Superior temporal gyrus (tissue), 1 donor: ENCODE measurements around the gene PCDHGB2.
A peak's percentile ranks its signal among the peaks of the same experiment; 100 is the strongest.
"Not testable (repeated sequence)": the region's sequence is repeated elsewhere in the genome, so short reads cannot be mapped to it uniquely, and the experiment has no call there.

Source experiments
- DNase-seq: peaks from one replicate; pipeline ENCODE4 v3.0.0-alpha.2; 2016; ENCODE audit errors: extremely low spot score

The PCDHGB2 gene

DNA sequence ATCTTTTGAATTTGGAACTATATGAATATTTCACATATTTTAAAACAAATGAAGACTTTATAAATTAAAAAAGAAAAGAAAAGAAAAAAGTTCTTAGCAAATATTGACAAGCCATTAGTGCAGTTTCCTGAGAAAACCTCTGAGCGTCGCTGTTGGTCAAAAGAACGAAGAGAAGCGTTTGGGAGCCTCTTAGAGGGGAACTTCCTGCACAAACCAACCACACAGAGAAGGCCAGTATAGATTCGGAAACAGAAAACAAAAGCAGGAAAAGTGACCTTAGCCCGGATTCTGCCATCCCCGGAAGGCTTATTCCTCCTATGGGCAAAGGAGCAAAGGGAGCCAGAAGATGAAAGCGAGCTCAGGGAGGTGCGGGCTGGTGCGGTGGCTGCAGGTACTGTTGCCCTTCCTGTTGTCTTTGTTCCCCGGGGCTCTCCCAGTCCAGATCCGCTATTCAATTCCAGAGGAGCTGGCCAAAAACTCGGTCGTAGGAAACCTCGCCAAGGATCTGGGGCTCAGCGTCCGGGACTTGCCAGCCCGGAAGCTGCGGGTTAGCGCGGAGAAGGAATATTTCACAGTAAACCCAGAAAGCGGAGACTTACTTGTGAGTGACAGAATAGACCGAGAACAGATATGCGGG lies at the start of gene PCDHGB2:
TSS of gene PCDHGB2 (plus strand) at position 205 of the 637 bp plus-strand sequence. CDS start at position 347, 142 bp downstream.
- DNase-seq, result peak; percentile 39

DNA sequence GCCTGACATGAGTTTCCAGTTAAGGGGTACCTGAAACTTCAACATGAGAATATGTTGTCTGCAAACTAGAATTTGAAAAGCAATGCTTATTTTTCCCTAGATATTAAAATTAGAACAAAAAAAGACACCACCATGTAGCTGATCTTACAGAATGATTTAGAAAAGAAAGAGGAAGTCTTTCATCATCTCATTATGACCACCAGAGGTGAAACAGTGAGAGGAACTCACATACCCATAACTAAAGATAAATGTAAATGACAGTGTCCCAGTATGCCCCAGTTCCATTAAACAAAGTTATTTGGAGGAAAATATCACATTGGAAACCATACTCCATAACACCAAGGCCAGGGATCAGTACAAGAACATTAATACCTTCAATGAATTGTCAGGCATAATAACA lies 46.1 kb upstream of the PCDHGB2 start:
- DNase-seq, result no peak

GRCh38 chr5:141316963-141317362 lies 42.8 kb upstream of the PCDHGB2 start:
- DNase-seq, result not testable (repeated sequence)

DNA sequence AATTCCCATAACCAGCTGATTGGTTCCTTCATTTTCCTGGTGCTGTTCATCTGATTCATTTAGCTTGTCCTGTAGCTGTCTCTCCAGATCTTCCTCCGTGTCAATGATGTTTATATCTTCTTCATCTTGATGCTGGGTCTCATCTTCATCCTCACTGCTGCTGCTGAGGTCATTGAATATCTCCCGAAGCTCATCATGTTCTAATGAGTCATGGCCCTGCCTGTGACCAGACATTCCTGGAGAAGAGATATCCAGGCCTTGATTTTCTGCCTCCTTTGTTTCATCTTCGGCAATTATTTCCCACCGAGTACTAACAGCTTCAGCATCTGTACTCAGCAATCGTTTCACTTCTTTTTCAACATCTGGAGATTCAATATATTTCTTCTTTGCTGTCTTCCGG lies 40.6 kb upstream of the PCDHGB2 start:
- DNase-seq, result no peak

GRCh38 chr5:141319699-141320098 lies 40.1 kb upstream of the PCDHGB2 start:
- no peak for DNase-seq

GRCh38 chr5:141320225-141321169 lies 39.3 kb upstream of the PCDHGB2 start, which contains the start of gene TAF7:
Gene TAF7 (minus strand): TSS chr5:141320784. CDS start chr5:141320044, 740 bp downstream.
- DNase-seq, result peak; percentile 95

- DNase-seq, result no peak
These were observed 37.5 kb upstream of the PCDHGB2 start for GRCh38 chr5:141322261-141322660.

- DNase-seq, result peak; percentile 85
These were observed 33.5 kb upstream of the PCDHGB2 start for GRCh38 chr5:141326088-141326854.

DNA sequence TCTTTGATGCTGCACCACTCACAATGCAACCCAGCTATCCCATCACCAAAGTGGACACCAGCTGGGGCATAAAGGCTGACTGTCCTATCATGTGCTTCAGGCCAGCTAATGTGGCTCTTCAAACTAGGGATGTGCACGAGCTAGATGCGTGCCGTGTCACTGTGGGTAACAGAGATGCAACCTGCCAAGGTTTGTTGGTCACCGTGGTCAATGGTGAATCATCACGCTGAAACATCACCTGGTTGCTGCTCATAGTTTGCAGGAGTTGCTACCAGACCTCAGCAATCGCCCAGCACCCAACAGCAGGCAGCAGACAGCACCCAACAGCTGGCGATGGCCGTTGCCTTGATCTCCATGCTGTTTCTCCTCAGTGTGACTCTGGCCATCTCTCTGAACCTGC lies 31.6 kb upstream of the PCDHGB2 start:
- no peak for DNase-seq

DNA sequence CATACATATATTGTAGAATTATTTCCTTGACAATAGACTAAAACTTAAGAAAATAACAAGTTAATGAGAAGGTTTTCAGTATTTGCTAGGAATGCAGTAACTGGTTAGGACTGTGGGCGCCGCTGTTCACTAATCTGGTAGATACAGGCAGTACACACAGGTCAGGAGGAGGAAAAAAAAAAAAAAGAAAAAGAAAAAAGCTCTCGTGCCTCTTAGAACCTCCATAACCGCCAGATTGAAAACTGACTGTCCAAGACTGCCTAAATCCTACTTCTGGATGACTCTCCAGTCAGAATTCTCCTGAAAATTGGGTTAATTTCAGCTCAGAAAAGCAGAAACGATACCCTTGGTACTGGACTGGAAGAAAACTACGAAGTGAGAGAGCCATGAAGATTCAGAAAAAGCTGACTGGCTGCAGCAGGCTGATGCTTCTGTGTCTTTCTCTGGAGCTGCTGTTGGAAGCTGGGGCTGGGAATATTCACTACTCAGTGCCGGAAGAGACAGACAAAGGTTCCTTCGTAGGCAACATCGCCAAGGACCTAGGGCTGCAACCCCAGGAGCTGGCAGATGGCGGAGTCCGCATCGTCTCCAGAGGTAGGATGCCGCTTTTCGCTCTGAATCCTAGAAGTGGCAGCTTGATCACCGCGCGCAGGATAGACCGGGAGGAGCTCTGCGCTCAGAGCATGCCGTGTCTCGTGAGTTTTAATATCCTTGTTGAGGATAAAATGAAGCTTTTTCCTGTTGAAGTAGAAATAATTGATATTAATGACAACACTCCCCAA lies 29.3 kb upstream of the PCDHGB2 start, which contains the start of gene PCDHGA1:
TSS of gene PCDHGA1 (plus strand) at position 216 of the 782 bp plus-strand sequence.
- no peak for DNase-seq

GRCh38 chr5:141332571-141332970 lies 27.2 kb upstream of the PCDHGB2 start:
- DNase-seq, result not testable (repeated sequence)

DNA sequence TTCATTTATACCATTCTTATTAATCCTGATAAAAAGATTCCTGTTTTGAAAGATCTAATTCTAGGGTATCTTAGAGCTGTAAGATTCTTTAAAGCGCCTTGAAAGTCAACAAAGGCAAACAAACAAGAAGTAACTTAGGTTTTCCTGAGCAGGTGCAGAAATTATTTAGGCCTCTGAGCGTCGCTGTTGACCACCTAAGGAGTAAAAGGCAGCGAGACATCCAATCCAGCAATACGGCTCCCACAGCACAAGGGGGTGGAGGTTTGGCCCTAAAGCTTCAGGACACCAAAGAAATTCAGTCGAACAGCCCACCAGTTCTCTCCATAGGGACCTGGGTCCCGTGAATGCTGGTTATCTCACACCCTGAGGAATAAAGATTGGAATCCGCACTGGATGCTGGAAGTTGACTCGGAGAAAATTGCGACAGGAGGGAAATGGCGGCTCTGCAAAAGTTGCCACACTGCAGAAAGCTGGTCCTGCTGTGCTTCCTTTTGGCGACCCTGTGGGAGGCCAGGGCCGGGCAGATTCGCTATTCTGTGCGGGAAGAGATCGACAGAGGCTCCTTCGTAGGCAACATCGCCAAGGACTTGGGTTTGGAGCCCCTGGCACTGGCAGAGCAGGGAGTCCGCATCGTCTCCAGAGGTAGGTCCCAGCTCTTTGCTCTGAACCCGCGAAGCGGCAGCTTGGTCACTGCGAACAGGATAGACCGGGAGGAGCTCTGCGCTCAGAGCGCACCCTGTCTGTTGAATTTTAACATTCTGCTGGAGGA lies 21.1 kb upstream of the PCDHGB2 start, which contains the start of gene PCDHGA2:
TSS of gene PCDHGA2 (plus strand) at position 223 of the 769 bp plus-strand sequence.
- no peak for DNase-seq

GRCh38 chr5:141340781-141341354 lies 18.9 kb upstream of the PCDHGB2 start:
- DNase-seq, result not testable (repeated sequence)

DNA sequence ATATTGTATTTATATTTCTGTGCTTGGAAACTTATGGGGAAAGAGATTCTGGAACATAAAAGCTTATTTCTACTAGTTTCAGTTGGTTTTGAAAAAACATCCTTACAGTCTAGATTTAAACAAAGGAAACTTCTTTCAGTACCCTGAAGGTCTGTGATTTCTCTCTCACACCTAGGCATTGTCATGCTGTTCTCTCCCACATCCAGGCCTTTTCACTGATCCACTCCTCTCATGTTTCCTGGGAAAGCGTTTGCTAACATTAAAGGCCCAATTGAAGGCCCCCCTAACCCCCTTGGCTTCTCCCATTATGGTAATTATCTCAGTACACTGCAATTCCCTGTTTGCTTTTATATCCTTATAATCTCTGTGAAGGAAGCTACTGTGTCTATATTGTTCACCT lies 17.0 kb upstream of the PCDHGB2 start:
- no peak for DNase-seq

DNA sequence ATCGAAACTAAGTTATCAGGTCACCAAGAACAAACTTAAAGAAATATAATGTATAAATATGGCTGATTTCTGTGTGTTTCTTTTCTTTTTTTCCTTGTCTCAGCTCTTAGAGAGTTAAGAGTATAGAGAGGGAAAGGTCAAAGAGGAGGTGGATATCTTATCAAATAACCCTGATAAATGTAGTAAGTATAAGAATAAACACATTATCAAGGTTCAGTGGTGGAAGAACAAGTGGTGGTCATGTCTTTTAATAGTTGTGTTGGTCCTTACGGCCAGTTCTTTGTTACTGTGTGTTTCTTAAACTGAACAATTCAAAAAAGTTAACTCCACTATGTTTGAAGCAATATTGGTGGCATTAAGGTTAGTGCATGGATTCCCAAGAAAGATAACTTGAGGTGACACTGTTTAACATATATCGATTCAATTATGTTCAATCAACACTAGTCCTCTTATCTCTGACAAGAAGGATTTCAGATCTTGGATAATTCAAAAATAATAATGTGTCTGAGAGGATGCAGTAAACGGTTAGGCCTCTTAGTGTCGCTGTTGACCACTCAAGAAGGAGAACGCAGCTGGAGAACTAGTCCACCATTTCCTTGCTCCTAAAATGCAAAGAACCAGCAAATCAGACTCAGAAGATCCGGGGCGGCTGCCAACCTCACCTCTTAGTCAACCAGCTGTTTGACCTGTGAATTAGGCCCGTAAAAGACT lies 16.4 kb upstream of the PCDHGB2 start, which contains the start of gene PCDHGA3:
TSS of gene PCDHGA3 (plus strand) at position 588 of the 711 bp plus-strand sequence. CDS start 205 bp downstream, outside the sequence.
- no peak for DNase-seq

DNA sequence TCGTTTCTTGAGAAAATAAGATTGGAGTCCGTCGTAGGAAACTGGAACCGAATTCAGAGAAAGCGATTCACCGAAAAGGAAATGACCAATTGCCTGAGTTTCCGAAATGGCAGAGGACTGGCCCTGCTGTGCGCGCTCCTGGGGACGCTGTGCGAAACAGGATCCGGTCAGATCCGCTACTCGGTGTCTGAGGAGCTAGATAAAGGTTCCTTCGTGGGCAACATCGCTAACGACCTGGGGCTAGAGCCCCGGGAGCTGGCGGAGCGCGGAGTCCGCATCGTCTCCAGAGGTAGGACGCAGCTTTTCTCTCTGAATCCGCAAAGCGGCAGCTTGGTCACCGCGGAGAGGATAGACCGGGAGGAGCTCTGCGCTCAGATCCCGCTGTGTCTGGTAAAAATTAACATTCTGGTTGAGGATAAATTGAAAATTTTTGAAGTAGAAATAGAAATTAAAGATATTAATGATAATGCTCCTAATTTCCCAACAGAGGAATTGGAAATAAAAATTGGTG lies 15.8 kb upstream of the PCDHGB2 start:
- no peak for DNase-seq

DNA sequence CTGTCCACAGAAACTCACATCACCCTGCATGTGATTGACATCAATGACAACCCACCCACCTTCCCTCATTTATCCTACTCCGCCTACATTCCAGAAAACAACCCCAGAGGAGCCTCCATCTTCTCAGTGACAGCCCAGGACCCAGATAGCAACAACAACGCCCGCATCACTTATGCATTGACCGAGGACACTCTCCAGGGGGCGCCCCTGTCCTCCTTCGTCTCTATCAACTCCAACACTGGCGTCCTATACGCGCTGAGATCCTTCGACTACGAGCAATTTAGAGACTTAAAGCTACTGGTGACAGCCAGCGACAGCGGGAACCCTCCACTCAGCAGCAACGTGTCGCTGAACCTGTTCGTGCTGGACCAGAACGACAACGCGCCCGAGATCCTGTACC lies 14.5 kb upstream of the PCDHGB2 start:
- no peak for DNase-seq

DNA sequence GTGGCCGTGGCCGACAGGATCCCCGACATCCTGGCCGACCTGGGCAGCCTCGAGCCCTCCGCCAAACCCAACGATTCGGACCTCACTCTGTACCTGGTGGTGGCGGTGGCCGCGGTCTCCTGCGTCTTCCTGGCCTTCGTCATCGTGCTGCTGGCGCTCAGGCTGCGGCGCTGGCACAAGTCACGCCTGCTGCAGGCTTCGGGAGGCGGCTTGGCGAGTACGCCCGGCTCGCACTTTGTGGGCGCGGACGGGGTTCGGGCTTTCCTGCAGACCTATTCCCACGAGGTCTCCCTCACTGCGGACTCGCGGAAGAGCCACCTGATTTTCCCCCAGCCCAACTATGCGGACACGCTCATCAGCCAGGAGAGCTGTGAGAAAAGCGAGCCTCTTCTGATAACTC lies 13.8 kb upstream of the PCDHGB2 start:
- DNase-seq, result not testable (repeated sequence)
